ENCODE data around the gene ITPR1.

DNA sequence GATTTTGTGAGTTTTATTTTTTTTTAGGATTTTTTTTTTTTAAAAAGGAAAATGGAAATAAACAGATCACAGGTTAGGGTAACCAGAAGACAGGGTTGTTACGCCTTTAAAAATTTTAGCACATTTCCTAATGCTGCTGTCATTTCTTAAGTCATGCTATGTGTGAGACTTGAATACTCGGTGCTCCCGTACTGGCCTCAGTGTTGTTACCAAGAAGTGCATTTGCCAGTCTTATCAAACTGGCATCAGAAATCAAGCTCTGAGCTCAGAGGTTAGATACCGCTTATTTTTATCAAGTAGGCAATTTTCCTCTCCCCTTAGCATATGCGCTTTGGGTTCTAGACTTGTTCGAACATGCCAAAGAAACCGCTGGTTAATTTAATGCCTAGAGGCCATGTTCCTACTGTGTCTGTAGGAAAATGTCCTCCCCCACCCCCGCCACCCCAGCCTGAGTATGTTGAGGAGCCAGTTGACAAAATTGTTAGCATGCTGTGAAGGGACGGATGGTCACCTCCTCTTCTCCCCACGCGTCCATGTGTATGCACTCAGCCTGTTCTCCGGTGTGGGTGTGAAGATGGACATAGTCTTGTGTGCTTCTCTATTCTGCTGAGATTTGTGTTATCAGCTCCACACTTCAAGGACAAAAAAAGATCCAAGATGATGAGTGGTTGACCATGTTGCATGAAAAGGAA, 88.9 kb downstream of the ITPR1 start:
- TF ChIP-seq RFX5 (IDR thresholded peaks at IDR 0.05; ENCODE audit: low read length) = no peak
- TF ChIP-seq TAF1 (IDR thresholded peaks at IDR 0.05; ENCODE audit: borderline replicate concordance, low read depth, low read length) = no peak
- TF ChIP-seq RAD21 (IDR thresholded peaks at IDR 0.05; ENCODE audit: low read length) = no peak
- TF ChIP-seq, protein P1, sequence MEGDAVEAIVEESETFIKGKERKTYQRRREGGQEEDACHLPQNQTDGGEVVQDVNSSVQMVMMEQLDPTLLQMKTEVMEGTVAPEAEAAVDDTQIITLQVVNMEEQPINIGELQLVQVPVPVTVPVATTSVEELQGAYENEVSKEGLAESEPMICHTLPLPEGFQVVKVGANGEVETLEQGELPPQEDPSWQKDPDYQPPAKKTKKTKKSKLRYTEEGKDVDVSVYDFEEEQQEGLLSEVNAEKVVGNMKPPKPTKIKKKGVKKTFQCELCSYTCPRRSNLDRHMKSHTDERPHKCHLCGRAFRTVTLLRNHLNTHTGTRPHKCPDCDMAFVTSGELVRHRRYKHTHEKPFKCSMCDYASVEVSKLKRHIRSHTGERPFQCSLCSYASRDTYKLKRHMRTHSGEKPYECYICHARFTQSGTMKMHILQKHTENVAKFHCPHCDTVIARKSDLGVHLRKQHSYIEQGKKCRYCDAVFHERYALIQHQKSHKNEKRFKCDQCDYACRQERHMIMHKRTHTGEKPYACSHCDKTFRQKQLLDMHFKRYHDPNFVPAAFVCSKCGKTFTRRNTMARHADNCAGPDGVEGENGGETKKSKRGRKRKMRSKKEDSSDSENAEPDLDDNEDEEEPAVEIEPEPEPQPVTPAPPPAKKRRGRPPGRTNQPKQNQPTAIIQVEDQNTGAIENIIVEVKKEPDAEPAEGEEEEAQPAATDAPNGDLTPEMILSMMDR (IDR thresholded peaks at IDR 0.05) = no peak
- no peak for TF ChIP-seq EZH2phosphoT487 (IDR thresholded peaks at IDR 0.05; ENCODE audit: borderline replicate concordance, low read depth)
- TF ChIP-seq, protein P2, sequence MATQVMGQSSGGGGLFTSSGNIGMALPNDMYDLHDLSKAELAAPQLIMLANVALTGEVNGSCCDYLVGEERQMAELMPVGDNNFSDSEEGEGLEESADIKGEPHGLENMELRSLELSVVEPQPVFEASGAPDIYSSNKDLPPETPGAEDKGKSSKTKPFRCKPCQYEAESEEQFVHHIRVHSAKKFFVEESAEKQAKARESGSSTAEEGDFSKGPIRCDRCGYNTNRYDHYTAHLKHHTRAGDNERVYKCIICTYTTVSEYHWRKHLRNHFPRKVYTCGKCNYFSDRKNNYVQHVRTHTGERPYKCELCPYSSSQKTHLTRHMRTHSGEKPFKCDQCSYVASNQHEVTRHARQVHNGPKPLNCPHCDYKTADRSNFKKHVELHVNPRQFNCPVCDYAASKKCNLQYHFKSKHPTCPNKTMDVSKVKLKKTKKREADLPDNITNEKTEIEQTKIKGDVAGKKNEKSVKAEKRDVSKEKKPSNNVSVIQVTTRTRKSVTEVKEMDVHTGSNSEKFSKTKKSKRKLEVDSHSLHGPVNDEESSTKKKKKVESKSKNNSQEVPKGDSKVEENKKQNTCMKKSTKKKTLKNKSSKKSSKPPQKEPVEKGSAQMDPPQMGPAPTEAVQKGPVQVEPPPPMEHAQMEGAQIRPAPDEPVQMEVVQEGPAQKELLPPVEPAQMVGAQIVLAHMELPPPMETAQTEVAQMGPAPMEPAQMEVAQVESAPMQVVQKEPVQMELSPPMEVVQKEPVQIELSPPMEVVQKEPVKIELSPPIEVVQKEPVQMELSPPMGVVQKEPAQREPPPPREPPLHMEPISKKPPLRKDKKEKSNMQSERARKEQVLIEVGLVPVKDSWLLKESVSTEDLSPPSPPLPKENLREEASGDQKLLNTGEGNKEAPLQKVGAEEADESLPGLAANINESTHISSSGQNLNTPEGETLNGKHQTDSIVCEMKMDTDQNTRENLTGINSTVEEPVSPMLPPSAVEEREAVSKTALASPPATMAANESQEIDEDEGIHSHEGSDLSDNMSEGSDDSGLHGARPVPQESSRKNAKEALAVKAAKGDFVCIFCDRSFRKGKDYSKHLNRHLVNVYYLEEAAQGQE (IDR thresholded peaks at IDR 0.05; ENCODE audit: low read depth, low read length) = no peak
- no peak for TF ChIP-seq SMC3 (IDR thresholded peaks at IDR 0.05; ENCODE audit: low read depth, low read length)
- no peak for TF ChIP-seq FOXM1 (IDR thresholded peaks at IDR 0.05; ENCODE audit: low read depth)
- TF ChIP-seq, protein P3, sequence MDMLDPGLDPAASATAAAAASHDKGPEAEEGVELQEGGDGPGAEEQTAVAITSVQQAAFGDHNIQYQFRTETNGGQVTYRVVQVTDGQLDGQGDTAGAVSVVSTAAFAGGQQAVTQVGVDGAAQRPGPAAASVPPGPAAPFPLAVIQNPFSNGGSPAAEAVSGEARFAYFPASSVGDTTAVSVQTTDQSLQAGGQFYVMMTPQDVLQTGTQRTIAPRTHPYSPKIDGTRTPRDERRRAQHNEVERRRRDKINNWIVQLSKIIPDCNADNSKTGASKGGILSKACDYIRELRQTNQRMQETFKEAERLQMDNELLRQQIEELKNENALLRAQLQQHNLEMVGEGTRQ (IDR thresholded peaks at IDR 0.05; ENCODE audit: borderline replicate concordance, low read depth, low read length) = no peak
- TF ChIP-seq RCOR1 (IDR thresholded peaks at IDR 0.05; ENCODE audit: low read length) = no peak
- TF ChIP-seq POLR2AphosphoS5 (IDR thresholded peaks at IDR 0.05; ENCODE audit: low read depth, low read length) = no peak
- TF ChIP-seq IRF3 (IDR thresholded peaks at IDR 0.05; ENCODE audit: low read depth, low read length) = no peak
- TF ChIP-seq EP300 (IDR thresholded peaks at IDR 0.05; ENCODE audit: borderline replicate concordance in 1 of 2, low read depth in 1 of 2, low read length in 1 of 2) = no peak

Measured in SK-N-SH (cell line).